ENCODE data around the gene CLDN6. TPM values are rescaled to one million over a fixed set of nuclear protein-coding genes. Genes with fewer than 3 reads are reported as not detected.

CLDN6 gene
- total and polyA plus RNA-seq, 2 of the 13 experiments (the other 11 are each of a cell fraction or from before 2014, with no cell fraction given): 5.9 to 7.6 TPM

- TF ChIP-seq ARID4A (CRISPR knock-in tag; IDR thresholded peaks at IDR 0.05; ENCODE audit: borderline replicate concordance) (peak; percentile 25; the same call in 1 of the 2 replicates), ZKSCAN1 (IDR thresholded peaks at IDR 0.05; ENCODE audit: low read length) (no peak), ZNF879 (CRISPR knock-in tag; IDR thresholded peaks at IDR 0.05) (no peak), SP1 (IDR thresholded peaks at IDR 0.05) (no peak), SP1 (CRISPR knock-in tag; IDR thresholded peaks at IDR 0.05) (no peak), ZBTB20 (CRISPR knock-in tag; IDR thresholded peaks at IDR 0.05; ENCODE audit: borderline replicate concordance, low read depth) (0 out of 2 replicates have a peak, but pooled peaks have one; percentile 36), ZNF816 (CRISPR knock-in tag; IDR thresholded peaks at IDR 0.05; ENCODE audit: borderline replicate concordance) (no peak), ZNF432 (CRISPR knock-in tag; IDR thresholded peaks at IDR 0.05; ENCODE audit: borderline replicate concordance) (no peak), HBP1 (CRISPR knock-in tag; IDR thresholded peaks at IDR 0.05; ENCODE audit: low read depth) (no peak), AKNA (CRISPR knock-in tag; IDR thresholded peaks at IDR 0.05; ENCODE audit: borderline replicate concordance) (no peak), PBX3 (CRISPR knock-in tag; IDR thresholded peaks at IDR 0.05; ENCODE audit: borderline replicate concordance) (no peak), ZMYM3 (CRISPR knock-in tag; IDR thresholded peaks at IDR 0.05) (no peak), KDM5B (CRISPR knock-in tag; IDR thresholded peaks at IDR 0.05; ENCODE audit: borderline replicate concordance) (peak; percentile 32; the same call in 1 of the 2 replicates), ZNF589 (CRISPR knock-in tag; conservative IDR thresholded peaks at IDR 0.05) (no peak)
Measured at GRCh38 chr16:2983706-2984136, 34.3 kb downstream of the CLDN6 start (continued).
